HG02840 (cell line): Measurements from ENCODE around the gene CD2.

Source experiments
- ATAC-seq: cut with Tn5 transposase; IDR thresholded peaks from one replicate; pipeline ENCODE4 v1.9.1; 2021; ENCODE audit warnings: mild to moderate bottlenecking, moderate library complexity, moderate number of reproducible peaks; ENCODE audit not compliant: unreplicated experiment, low FRiP score

The CD2 gene, protein sequence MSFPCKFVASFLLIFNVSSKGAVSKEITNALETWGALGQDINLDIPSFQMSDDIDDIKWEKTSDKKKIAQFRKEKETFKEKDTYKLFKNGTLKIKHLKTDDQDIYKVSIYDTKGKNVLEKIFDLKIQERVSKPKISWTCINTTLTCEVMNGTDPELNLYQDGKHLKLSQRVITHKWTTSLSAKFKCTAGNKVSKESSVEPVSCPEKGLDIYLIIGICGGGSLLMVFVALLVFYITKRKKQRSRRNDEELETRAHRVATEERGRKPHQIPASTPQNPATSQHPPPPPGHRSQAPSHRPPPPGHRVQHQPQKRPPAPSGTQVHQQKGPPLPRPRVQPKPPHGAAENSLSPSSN

GRCh38 chr1:116754198-116754977 lies at the start of gene CD2:
CD2 (plus strand) TSS chr1:116754430; CDS start chr1:116754493, 63 bp downstream.
- ATAC-seq = no peak

DNA sequence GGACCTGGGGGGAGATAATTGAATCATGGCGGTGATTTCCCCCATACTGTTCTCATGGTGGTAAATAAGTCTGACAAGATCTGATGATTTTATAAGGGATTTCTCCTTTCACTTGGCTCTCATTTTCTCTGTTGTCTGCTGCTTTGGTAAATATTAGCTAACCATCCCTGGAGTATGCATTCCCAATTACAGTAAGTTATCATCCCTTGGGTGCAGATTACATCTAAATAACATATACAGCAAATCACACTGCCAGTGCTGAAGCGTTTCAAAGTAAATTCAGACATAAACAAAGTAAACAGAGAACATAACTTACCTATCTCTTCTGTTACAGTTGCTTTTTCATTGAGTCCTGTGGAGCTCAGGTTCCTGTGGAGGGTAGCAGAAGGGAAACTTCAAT lies 48.1 kb upstream of the CD2 start:
- no peak for ATAC-seq

DNA sequence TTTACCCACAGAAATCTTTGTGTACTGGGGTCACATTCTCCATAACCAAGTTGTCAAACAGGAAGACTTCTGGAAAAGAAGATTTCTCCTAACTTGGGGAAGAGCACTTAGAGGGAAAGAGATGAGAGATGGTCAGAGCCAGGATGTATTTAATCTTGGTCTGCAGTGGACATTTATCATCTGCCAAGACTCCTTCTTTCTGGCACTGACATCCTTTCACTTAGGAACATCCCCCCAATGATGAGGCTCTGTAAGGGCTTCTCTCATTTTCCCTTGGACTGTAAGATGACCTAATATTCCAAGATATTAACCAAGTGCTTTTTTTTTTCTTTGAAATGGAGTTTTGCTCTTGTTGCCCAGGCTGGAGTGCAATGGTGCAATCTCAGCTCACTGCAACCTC lies 47.4 kb upstream of the CD2 start:
- ATAC-seq = no peak

DNA sequence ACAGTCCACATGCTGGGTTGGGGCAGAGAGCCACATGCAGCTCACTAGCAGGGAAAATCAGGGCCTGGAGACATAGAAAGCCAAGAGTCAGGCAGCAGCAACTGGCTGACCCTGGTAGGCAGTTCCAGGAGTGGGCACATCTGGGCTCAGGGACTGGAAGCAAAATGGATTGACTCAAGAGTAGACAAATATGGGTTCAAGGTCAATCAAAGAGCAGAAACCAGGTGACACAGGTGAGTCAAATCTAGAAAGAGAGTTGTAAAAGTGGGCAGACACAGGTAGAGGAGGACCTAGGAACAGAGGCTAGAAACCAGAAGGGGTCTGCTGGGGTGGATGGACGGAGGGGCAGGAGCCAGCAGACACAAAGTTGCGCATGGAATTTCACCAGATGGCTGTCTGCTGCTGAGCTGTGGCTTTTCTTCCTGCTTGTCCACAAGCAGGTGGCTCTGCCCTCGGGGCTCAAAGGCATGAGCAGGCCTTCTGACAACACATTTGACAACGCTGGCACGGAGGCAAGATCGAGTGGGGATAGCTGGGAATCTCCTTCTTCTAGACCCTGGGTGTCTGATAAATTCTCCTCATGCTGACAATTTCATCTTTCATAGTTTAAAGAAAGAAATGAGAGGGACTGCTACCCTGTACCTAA lies 45.9 kb upstream of the CD2 start:
- no peak for ATAC-seq

DNA sequence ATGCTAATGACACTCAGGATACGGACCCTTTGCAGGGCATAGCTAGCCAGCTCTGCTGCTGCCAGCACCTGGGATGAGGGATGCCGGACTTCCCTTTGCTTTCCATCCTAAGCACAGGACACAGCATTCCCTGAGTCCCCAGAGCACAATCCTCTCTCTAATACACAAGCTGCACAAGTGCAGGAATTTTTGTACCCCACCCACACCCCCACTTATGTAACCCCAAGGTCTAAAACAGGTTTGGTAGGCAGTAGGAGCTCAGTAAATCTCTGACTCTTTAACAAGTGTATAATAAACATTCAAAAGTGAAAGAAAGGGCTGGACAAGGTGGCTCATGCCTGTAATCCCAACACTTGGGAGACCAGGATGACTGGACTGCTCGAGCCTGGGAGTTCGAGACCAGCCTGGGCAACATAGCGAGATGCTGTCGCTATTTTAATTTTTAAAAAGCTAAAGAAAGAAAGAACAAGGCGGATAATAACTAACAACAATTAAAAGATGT lies 44.5 kb upstream of the CD2 start:
- no peak for ATAC-seq

DNA sequence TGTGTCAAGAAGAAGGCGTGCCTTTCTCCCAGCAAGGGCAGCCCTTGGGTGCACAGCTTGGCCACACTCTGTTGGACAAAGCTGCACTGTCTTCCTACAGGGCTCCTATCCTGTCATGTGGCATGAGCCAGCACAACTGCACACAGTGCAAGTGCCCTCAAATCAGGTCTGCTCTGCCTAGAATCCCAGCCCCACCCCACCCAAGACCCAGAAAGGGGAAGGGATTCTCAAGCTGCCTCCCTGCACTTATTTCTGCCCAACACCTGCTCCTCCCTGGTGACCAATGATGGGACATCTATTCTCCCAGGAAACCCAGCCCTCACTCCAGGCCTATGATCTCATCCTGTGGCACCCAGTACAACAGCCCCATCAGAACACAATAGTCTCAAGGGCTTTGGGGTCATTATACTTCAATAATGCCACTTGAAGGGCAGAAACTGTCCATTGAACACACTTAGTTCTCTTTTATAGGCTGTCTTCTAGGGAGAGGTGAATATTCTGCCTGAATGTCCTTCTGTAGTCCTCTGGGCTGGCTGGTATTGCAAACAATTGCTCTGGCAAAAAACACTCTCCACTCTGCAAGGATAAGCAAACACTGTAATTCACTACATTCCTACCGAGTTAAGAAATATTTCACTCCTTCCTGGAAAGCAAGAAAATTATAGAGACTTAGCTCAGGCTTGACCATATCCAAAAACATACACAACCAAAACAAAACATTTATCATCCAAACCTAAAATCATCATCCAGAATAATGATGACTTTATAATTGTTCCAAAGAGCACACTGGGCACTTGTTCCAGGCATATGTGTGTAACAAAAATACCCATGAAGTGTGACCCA lies 43.6 kb upstream of the CD2 start:
- ATAC-seq = no peak

DNA sequence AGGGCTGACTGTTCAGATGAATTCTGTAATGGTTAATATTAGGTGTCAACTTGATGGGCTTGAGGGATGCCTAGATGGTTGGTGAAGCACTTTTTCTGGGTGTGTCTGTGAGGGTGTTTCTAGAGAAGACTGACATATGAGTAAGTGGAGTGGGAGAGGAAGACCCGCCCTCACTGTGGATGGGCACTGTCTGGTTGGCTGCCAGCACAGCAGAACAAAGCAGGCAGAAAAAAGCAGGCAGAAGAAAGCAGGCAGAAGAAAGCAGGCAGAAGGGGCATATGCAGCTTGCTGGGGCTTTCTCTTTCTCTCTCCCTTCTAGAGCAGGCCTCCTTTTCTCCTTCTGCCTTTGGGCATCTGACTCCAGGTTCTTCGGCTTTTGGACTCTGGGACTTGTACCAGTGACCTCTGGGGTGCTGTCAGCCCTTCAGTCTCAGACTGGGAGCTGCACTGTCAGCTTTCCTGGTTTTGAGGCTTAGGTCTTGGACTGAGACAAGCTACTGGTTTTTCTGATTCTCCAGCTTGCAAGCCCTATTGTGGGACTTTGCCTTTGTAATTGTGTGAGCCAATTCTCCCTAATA lies 42.9 kb upstream of the CD2 start:
- no peak for ATAC-seq

DNA sequence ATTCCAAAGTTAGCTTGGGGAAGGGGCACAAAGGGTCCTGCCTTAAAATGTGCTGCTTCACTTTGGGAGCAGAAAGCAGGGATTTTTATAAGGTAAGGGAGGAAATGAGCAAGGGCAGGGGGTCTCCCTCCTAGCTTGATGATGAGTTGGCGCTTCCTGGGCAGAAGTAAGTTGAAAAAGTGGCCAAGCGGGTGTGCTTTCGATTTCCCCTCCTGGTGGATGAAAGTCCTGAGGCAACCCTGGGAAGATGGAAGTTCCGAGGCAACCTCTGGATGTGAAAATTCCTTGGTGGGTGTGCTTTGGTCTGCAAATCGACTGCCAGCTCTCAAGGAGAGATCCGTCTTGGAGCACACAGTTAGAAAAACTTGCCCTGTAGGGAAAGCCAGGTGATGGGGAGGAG lies 41.7 kb upstream of the CD2 start:
- ATAC-seq = no peak

DNA sequence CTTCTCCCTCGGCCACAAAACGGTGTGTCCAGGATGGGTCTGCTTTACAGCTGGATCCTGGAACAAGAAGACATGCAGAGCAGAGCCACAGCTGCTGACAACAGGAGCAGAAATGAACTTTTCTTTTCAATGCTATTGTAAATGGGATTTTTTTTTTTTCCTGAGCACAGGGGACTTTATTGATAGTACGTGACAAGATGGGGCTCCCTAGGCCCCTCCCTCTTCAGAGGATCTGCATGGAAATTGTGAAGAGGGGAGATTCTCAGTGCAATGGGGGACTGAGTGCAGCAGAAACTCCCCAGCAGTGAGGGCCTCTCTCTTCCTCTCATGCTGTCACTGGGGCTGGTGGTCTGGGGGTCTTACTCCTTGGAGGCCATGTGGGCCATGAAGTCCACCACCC lies 40.8 kb upstream of the CD2 start:
- no peak for ATAC-seq

GRCh38 chr1:116716391-116716790 lies 37.8 kb upstream of the CD2 start:
- no peak for ATAC-seq

- ATAC-seq = no peak
These were observed 36.9 kb upstream of the CD2 start for GRCh38 chr1:116717318-116717717.

- ATAC-seq = no peak
These were observed 33.7 kb upstream of the CD2 start for GRCh38 chr1:116720364-116721038.

GRCh38 chr1:116721039-116721405 lies 33.2 kb upstream of the CD2 start:
- ATAC-seq = no peak

GRCh38 chr1:116721451-116722007 lies 32.7 kb upstream of the CD2 start:
- ATAC-seq = no peak

- ATAC-seq = no peak
These were observed 32.0 kb upstream of the CD2 start for GRCh38 chr1:116722016-116722838.

- ATAC-seq = no peak
These were observed 29.4 kb upstream of the CD2 start for GRCh38 chr1:116724765-116725375.

DNA sequence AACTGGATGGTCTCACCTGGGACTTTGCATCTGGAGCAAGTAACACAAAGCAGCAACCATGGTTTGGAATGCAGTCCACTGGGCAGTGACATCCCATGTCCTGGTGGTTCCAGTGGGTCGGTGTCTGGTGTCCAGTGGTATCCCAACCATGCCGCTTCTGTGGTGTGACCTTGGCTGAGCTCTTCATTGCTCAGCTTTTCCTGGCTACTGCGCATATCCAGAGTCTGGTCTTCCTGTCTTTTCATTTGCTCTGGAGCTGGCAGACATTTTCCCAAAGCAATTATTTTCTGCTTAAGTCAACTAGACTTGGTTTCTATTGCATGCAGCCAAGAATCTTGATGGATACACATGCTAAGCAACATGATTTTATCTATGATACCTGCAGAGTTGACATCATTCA lies 28.4 kb upstream of the CD2 start:
- ATAC-seq = no peak
